GM12892 (cell line): ENCODE results near the gene NEDD4L.

Experiments used
- DNase-seq: peaks from one replicate; pipeline ENCODE4 v3.0.0; 2011; ENCODE audit not compliant: insufficient read length
- FAIRE-seq: peaks from 2 replicates; lab custom pipeline; 2011; peaks lifted over from hg19 to GRCh38; lab: Jason Lieb, UNC
- POLR2A ChIP-seq: IDR thresholded peaks from 2 replicates; pipeline ENCODE4 v1.6.1; 2011; ENCODE audit warnings: low read depth, low read length, control low read depth
- POLR2AphosphoS5 ChIP-seq: IDR thresholded peaks from 2 replicates; pipeline ENCODE4 v1.6.1; 2011; ENCODE audit warnings: low read depth, low read length, control low read depth
- TAF1 ChIP-seq: IDR thresholded peaks from 2 replicates; pipeline ENCODE4 v1.6.1; 2011; ENCODE audit warnings: low read depth, mild to moderate bottlenecking, control low read depth, low read length, borderline replicate concordance

Gene NEDD4L

GRCh38 chr18:58013241-58014211 lies 30.5 kb upstream of the NEDD4L start:
- FAIRE-seq (no peak), DNase-seq (no peak)
- TF ChIP-seq POLR2A = no peak
- TF ChIP-seq TAF1 = no peak
- TF ChIP-seq POLR2AphosphoS5 = no peak

GRCh38 chr18:58015065-58015780 lies 28.8 kb upstream of the NEDD4L start:
- peak; percentile 38 for DNase-seq
- TF ChIP-seq TAF1 = no peak
- TF ChIP-seq POLR2A = no peak
- no peak for TF ChIP-seq POLR2AphosphoS5
- FAIRE-seq = peak; percentile 98

- DNase-seq = no peak
- FAIRE-seq = no peak
- no peak for TF ChIP-seq POLR2A
Observed at GRCh38 chr18:58017267-58017666, 26.8 kb upstream of the NEDD4L start.

- DNase-seq (no peak), FAIRE-seq (no peak)
- TF ChIP-seq POLR2A (no peak), POLR2AphosphoS5 (no peak), TAF1 (no peak)
Observed at GRCh38 chr18:58020567-58021107, 23.4 kb upstream of the NEDD4L start.

GRCh38 chr18:58021504-58021903 lies 22.5 kb upstream of the NEDD4L start:
- DNase-seq (no peak), FAIRE-seq (no peak)
- TF ChIP-seq POLR2AphosphoS5 (no peak), POLR2A (no peak), TAF1 (no peak)

GRCh38 chr18:58023108-58023507 lies 20.9 kb upstream of the NEDD4L start:
- TF ChIP-seq TAF1 (no peak), POLR2AphosphoS5 (no peak), POLR2A (no peak)
- no peak for FAIRE-seq
- no peak for DNase-seq

GRCh38 chr18:58024139-58024538 lies 19.9 kb upstream of the NEDD4L start:
- DNase-seq (no peak), FAIRE-seq (no peak)
- TF ChIP-seq POLR2AphosphoS5 (no peak), TAF1 (no peak), POLR2A (no peak)

GRCh38 chr18:58025205-58025604 lies 18.8 kb upstream of the NEDD4L start:
- DNase-seq = no peak
- FAIRE-seq = no peak
- TF ChIP-seq TAF1 (no peak), POLR2A (no peak), POLR2AphosphoS5 (no peak)

GRCh38 chr18:58025733-58026132 lies 18.3 kb upstream of the NEDD4L start:
- no peak for DNase-seq
- TF ChIP-seq POLR2AphosphoS5 (no peak), TAF1 (no peak), POLR2A (no peak)
- FAIRE-seq = no peak

GRCh38 chr18:58026395-58026794 lies 17.6 kb upstream of the NEDD4L start:
- DNase-seq = no peak

GRCh38 chr18:58026857-58027256 lies 17.2 kb upstream of the NEDD4L start:
- FAIRE-seq (no peak), DNase-seq (no peak)
- TF ChIP-seq POLR2AphosphoS5 (no peak), TAF1 (no peak), POLR2A (no peak)

More at GRCh38 chr18:58026395-58026794, 17.6 kb upstream of the NEDD4L start:
- TF ChIP-seq POLR2AphosphoS5 = no peak
- no peak for FAIRE-seq
